ENCODE data around the gene FXYD6. TPM values are rescaled to one million over a fixed set of nuclear protein-coding genes. Genes with fewer than 3 reads are reported as not detected.
A peak's percentile ranks its signal among the peaks of the same experiment; 100 is the strongest.

Gene FXYD6
- total and polyA plus RNA-seq, 9 of the 15 experiments (the other 6 are each of a cell fraction or from before 2014, with no cell fraction given): 0.07 to 0.35 TPM; not detected in 7

GRCh38 chr11:117909611-117910382, 33.3 kb upstream of the FXYD6 start (continued):
- no peak for TF ChIP-seq GABPB1 (CRISPR knock-in tag; IDR thresholded peaks at IDR 0.05)
- TF ChIP-seq MAFF (IDR thresholded peaks at IDR 0.05; ENCODE audit: low read length): peak; percentile 19; the same call in 1 of the 2 replicates
- no peak for TF ChIP-seq ZNF785 (CRISPR knock-in tag; IDR thresholded peaks at IDR 0.05)
- no peak for TF ChIP-seq RFX5 (IDR thresholded peaks at IDR 0.05; ENCODE audit: low read depth, low read length)
- peak; percentile 81; the same call in 1 of the 2 replicates for TF ChIP-seq ZNF263 (CRISPR knock-in tag; IDR thresholded peaks at IDR 0.05; ENCODE audit: borderline replicate concordance)
- TF ChIP-seq COPS2 (conservative IDR thresholded peaks at IDR 0.05): no peak
- TF ChIP-seq ZNF232 (CRISPR knock-in tag; IDR thresholded peaks at IDR 0.05): no peak
- peak; percentile 79 for TF ChIP-seq MTA2 (IDR thresholded peaks at IDR 0.05; ENCODE audit: low read depth)
- TF ChIP-seq HNRNPL (IDR thresholded peaks at IDR 0.05; ENCODE audit: low read depth, low read length): no peak
- no peak for TF ChIP-seq CUX1 (CRISPR knock-in tag; IDR thresholded peaks at IDR 0.05)
- no peak for TF ChIP-seq TAF9B (IDR thresholded peaks at IDR 0.05; ENCODE audit: partially characterized antibody)
- no peak for TF ChIP-seq WHSC1 (IDR thresholded peaks at IDR 0.05; ENCODE audit: low read length)
- TF ChIP-seq FOS (IDR thresholded peaks at IDR 0.05; ENCODE audit: extremely low read depth, insufficient read length): no peak
- no peak for TF ChIP-seq PKNOX1 (IDR thresholded peaks at IDR 0.05)
- no peak for TF ChIP-seq ID3 (CRISPR knock-in tag; IDR thresholded peaks at IDR 0.05)
- 0 out of 2 replicates have a peak, but pooled peaks have one; percentile 38 for TF ChIP-seq ID3 (tag; IDR thresholded peaks at IDR 0.05)
- TF ChIP-seq ZBTB49 (CRISPR knock-in tag; IDR thresholded peaks at IDR 0.05; ENCODE audit: borderline replicate concordance): no peak
- TF ChIP-seq HCFC1 (IDR thresholded peaks at IDR 0.05; ENCODE audit: low read depth, low read length): no peak
- no peak for TF ChIP-seq DIDO1 (tag; IDR thresholded peaks at IDR 0.05; ENCODE audit: low read depth)
- TF ChIP-seq ETS2 (tag; IDR thresholded peaks at IDR 0.05; ENCODE audit: borderline replicate concordance, poor library complexity, severe bottlenecking): no peak

All from K562 (cell line).